DOHH2 (cell line): ENCODE measurements around the gene RCAN2.

Experiments
- H3F3A ChIP-seq: fragments of 200-600 bp; sonication (generic), shearing (Covaris generic); 2 replicates; pipeline ENCODE4 v1.6.0; 2016; ENCODE audit warnings: antibody characterized with exemption, mild to moderate bottlenecking; ENCODE audit not compliant: control insufficient read depth, insufficient read depth
- H3K27ac ChIP-seq: fragments of 200-600 bp; sonication (generic); 2 replicates; pipeline ENCODE4 v1.5.1; 2014; ENCODE audit warnings: low read depth, mild to moderate bottlenecking, low read length, moderate library complexity
- H3K27me3 ChIP-seq: fragments of 200-600 bp; sonication (generic); 2 replicates; pipeline ENCODE4 v1.6.1; 2014; ENCODE audit warnings: mild to moderate bottlenecking, low read length, mixed read lengths; ENCODE audit not compliant: control insufficient read depth
- H3K36me3 ChIP-seq: fragments of 200-600 bp; sonication (generic); 2 replicates; pipeline ENCODE4 v1.6.1; 2014; ENCODE audit warnings: mild to moderate bottlenecking, low read length, moderate library complexity, mixed read lengths; ENCODE audit not compliant: control insufficient read depth
- H3K4me1 ChIP-seq: fragments of 200-600 bp; sonication (generic); 2 replicates; pipeline ENCODE4 v1.6.1; 2014; ENCODE audit warnings: mild to moderate bottlenecking, low read length, mixed read lengths; ENCODE audit not compliant: control insufficient read depth
- H3K4me2 ChIP-seq: fragments of 200-600 bp; sonication (generic); 2 replicates; pipeline ENCODE4 v1.6.0; 2014; ENCODE audit warnings: mild to moderate bottlenecking, low read length, moderate library complexity
- H3K4me3 ChIP-seq: fragments of 200-600 bp; sonication (generic); 2 replicates; pipeline ENCODE4 v1.5.1; 2014; ENCODE audit warnings: mild to moderate bottlenecking, low read length, mixed read lengths
- H3K79me2 ChIP-seq: fragments of 200-600 bp; sonication (generic); 2 replicates; pipeline ENCODE4 v1.6.1; 2014; ENCODE audit warnings: mild to moderate bottlenecking, low read length, mixed read lengths; ENCODE audit not compliant: control insufficient read depth
- H3K9me2 ChIP-seq: fragments of 200-600 bp; sonication (generic); replicated peaks from 2 replicates; pipeline ENCODE4 v1.6.1; 2014; ENCODE audit warnings: mild to moderate bottlenecking, low read length, mixed read lengths; ENCODE audit not compliant: control insufficient read depth
- H3K9me3 ChIP-seq: fragments of 200-600 bp; sonication (generic); 2 replicates; pipeline ENCODE4 v1.6.1; 2014; ENCODE audit warnings: antibody characterized with exemption, low read length, mixed read lengths; ENCODE audit not compliant: control insufficient read depth, insufficient read depth
- H4K20me1 ChIP-seq: fragments of 200-600 bp; sonication (generic); 2 replicates; pipeline ENCODE4 v1.6.0; 2014; ENCODE audit warnings: low read depth, mild to moderate bottlenecking, antibody characterized with exemption, low read length, moderate library complexity; ENCODE audit not compliant: control insufficient read depth, insufficient read depth
- CTCF ChIP-seq: fragments of 200-600 bp; sonication (generic); IDR thresholded peaks from one replicate; pipeline ENCODE4 v1.5.1; 2014; ENCODE audit warnings: antibody characterized with exemption, mild to moderate bottlenecking, low read depth, low read length; ENCODE audit not compliant: poor library complexity, severe bottlenecking
- EZH2phosphoT487 ChIP-seq: fragments of 200-600 bp; sonication (generic); IDR thresholded peaks from 2 replicates; pipeline ENCODE4 v1.6.1; 2017; ENCODE audit warnings: borderline replicate concordance, mild to moderate bottlenecking, antibody characterized with exemption, low read length, moderate library complexity, mixed read lengths

The RCAN2 gene

GRCh38 chr6:46207174-46207573, 284.1 kb downstream of the RCAN2 start:
- TF ChIP-seq EZH2phosphoT487 (no peak), CTCF (no peak)
- H3K9me3 ChIP-seq: peaks cover 5% of the 10 kb centered on the region; the same call in 1 of the 2 replicates
- H3K4me1 ChIP-seq: no peaks in the 10 kb centered on the region
- H3K4me2 ChIP-seq: no peak overlapping the region
- H3F3A ChIP-seq: no peaks in the 10 kb centered on the region
- no peaks in the 10 kb centered on the region for H3K36me3 ChIP-seq
- no peak overlapping the region for H3K27ac ChIP-seq
- no peaks in the 10 kb centered on the region for H4K20me1 ChIP-seq
- H3K79me2 ChIP-seq: no peaks in the 10 kb centered on the region
- no peaks in the 10 kb centered on the region for H3K9me2 ChIP-seq
- H3K4me3 ChIP-seq: no peak overlapping the region
- no peaks in the 10 kb centered on the region for H3K27me3 ChIP-seq

DNA sequence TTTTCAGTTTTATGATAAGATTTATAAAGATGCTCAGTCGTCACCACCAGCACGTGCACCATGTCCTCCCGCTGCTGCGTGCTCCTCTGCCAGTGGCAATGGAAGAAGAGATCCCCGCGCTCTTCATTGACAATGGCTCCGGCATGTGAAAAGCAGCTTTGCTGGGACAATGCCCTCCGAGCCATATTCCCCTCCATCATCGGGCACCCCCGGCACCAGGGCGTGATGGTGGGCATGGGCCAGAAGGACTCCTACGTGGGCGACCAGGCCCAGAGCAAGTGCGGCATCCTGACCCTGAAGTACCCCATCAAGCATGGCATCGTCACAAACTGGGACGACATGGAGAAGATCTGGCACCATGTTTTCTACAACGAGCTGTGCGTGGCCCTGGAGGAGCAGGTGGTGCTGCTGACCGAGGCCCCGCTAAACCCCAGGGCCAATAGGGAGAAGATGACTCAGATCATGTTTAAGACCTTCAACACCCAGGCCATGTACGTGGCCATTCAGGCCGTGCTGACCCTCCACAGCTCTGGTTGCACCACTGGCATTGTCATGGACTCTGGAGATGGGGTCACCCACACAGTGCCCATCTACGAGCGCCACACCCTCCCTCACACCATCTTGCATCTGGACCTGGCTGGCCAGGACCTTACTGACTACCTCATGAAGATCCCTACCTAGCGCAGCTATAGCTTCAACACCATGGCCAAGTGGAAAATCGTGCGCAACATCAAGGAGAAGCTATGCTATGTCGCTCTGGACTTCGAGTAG, 286.2 kb downstream of the RCAN2 start:
- no peak for TF ChIP-seq EZH2phosphoT487
- no peak for TF ChIP-seq CTCF
- no peak overlapping the region for H3K27ac ChIP-seq

GRCh38 chr6:46203391-46204177, 287.7 kb downstream of the RCAN2 start:
- Histone ChIP-seq H3K27ac (no peak overlapping the region), H3K4me1 (no peaks in the 10 kb centered on the region), H3F3A (no peaks in the 10 kb centered on the region), H3K9me3 (no peaks in the 10 kb centered on the region), H3K9me2 (no peaks in the 10 kb centered on the region), H3K79me2 (no peaks in the 10 kb centered on the region), H3K27me3 (no peaks in the 10 kb centered on the region), H3K4me3 (no peak overlapping the region), H4K20me1 (no peaks in the 10 kb centered on the region), H3K4me2 (no peak overlapping the region), H3K36me3 (no peaks in the 10 kb centered on the region)
- TF ChIP-seq CTCF: no peak
- no peak for TF ChIP-seq EZH2phosphoT487

More for the DNA sequence above, 286.2 kb downstream of the RCAN2 start:
- Histone ChIP-seq H3K4me3 (no peak overlapping the region), H3K9me3 (peaks cover 3% of the 10 kb centered on the region; the same call in 1 of the 2 replicates), H3F3A (no peaks in the 10 kb centered on the region), H3K9me2 (no peaks in the 10 kb centered on the region), H3K4me2 (no peak overlapping the region), H3K27me3 (no peaks in the 10 kb centered on the region), H3K36me3 (no peaks in the 10 kb centered on the region), H4K20me1 (no peaks in the 10 kb centered on the region), H3K79me2 (no peaks in the 10 kb centered on the region), H3K4me1 (no peaks in the 10 kb centered on the region)
